Measurements from ENCODE around the gene CORIN. TPM values are rescaled to one million over a fixed set of nuclear protein-coding genes. Genes with fewer than 3 reads are reported as not detected.

CORIN gene
- total and polyA plus RNA-seq, 4 donors: 0.15 to 9.1 (median 1.0) TPM

DNA sequence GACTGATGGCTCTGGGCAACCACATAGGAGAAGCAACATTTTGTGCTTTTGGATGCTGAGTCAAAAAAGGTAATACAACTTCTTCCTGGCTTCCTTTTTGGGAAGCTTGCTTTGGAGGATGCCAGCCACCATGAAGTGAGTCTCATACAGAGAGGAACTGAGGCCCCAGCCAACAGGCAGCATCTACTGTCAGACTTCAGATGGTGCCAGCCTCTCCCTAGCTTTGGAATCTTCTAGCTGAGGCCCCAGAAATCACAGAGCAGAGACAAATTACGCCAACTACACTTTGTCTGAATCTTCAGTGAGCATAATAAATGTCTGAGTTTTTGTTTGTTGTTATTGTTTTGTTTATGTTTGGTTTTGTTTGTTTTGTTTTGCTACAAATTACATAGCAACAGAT is 216.7 kb downstream of the CORIN start:
- WGBS, 2 donors: 58 to 99% methylated on average over 1 of the region's 1 CpG
- Histone ChIP-seq H3K36me3 (ENCODE audit: control insufficient read depth in 4 of 4, insufficient read depth in 4 of 4, low read length in 4 of 4) (no peaks in the 10 kb centered on the region), H3K9me3 (ENCODE audit: control insufficient read depth in 4 of 4, insufficient read depth in 3 of 4, low read length in 3 of 4) (no peaks in the 10 kb centered on the region), H3K4me1 (ENCODE audit: control insufficient read depth in 5 of 5, insufficient read depth in 5 of 5, low read length in 5 of 5) (no peaks in the 10 kb centered on the region), H3K27me3 (ENCODE audit: control insufficient read depth in 3 of 3, insufficient read depth in 3 of 3, low read length in 2 of 3) (no peaks in the 10 kb centered on the region), H3K4me3 (no peak overlapping the region), H3K27ac (ENCODE audit: low read depth in 1 of 2, low read length in 1 of 2) (no peak overlapping the region), H3K9ac (ENCODE audit: insufficient read depth in 1 of 2, low read length in 2 of 2) (no peak overlapping the region)
- ATAC-seq (ENCODE audit: insufficient read depth, low FRiP score): no peak
- TF ChIP-seq, protein P1, sequence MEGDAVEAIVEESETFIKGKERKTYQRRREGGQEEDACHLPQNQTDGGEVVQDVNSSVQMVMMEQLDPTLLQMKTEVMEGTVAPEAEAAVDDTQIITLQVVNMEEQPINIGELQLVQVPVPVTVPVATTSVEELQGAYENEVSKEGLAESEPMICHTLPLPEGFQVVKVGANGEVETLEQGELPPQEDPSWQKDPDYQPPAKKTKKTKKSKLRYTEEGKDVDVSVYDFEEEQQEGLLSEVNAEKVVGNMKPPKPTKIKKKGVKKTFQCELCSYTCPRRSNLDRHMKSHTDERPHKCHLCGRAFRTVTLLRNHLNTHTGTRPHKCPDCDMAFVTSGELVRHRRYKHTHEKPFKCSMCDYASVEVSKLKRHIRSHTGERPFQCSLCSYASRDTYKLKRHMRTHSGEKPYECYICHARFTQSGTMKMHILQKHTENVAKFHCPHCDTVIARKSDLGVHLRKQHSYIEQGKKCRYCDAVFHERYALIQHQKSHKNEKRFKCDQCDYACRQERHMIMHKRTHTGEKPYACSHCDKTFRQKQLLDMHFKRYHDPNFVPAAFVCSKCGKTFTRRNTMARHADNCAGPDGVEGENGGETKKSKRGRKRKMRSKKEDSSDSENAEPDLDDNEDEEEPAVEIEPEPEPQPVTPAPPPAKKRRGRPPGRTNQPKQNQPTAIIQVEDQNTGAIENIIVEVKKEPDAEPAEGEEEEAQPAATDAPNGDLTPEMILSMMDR (IDR thresholded peaks at IDR 0.05; ENCODE audit: control extremely low read depth, extremely low read depth): no peak
- no peak for DNase-seq

- TF ChIP-seq, protein P1 (IDR thresholded peaks at IDR 0.05; ENCODE audit: control extremely low read depth, extremely low read depth): no peak
- no peak overlapping the region for H3K4me3 ChIP-seq
- DNase-seq (peak in 2 of 3 donors; percentile 25 to 43), ATAC-seq (ENCODE audit: insufficient read depth, low FRiP score) (no peak)
- H3K4me1 ChIP-seq (ENCODE audit: control insufficient read depth in 5 of 5, insufficient read depth in 5 of 5, low read length in 5 of 5): no peaks in the 10 kb centered on the region
- no peak overlapping the region for H3K9ac ChIP-seq (ENCODE audit: insufficient read depth in 1 of 2, low read length in 2 of 2)
- no peaks in the 10 kb centered on the region for H3K9me3 ChIP-seq (ENCODE audit: control insufficient read depth in 4 of 4, insufficient read depth in 3 of 4, low read length in 3 of 4)
- WGBS, 2 donors: 85 to 90% methylated on average over 2 of the region's 2 CpGs
- H3K27me3 ChIP-seq (ENCODE audit: control insufficient read depth in 3 of 3, insufficient read depth in 3 of 3, low read length in 2 of 3): no peaks in the 10 kb centered on the region
- no peaks in the 10 kb centered on the region for H3K36me3 ChIP-seq (ENCODE audit: control insufficient read depth in 4 of 4, insufficient read depth in 4 of 4, low read length in 4 of 4)
- no peak overlapping the region for H3K27ac ChIP-seq (ENCODE audit: low read depth in 1 of 2, low read length in 1 of 2)
Observed at GRCh38 chr4:47619691-47620090, 218.2 kb downstream of the CORIN start.

GRCh38 chr4:47617607-47618006 is 220.3 kb downstream of the CORIN start:
- Histone ChIP-seq H3K9me3 (ENCODE audit: control insufficient read depth in 4 of 4, insufficient read depth in 3 of 4, low read length in 3 of 4) (peaks cover 0 to 2% (median 0%) of the 10 kb centered on the region in 4 donors), H3K4me3 (no peak overlapping the region), H3K27ac (ENCODE audit: low read depth in 1 of 2, low read length in 1 of 2) (no peak overlapping the region), H3K9ac (ENCODE audit: insufficient read depth in 1 of 2, low read length in 2 of 2) (no peak overlapping the region), H3K36me3 (ENCODE audit: control insufficient read depth in 4 of 4, insufficient read depth in 4 of 4, low read length in 4 of 4) (no peaks in the 10 kb centered on the region), H3K27me3 (ENCODE audit: control insufficient read depth in 3 of 3, insufficient read depth in 3 of 3, low read length in 2 of 3) (no peaks in the 10 kb centered on the region), H3K4me1 (ENCODE audit: control insufficient read depth in 5 of 5, insufficient read depth in 5 of 5, low read length in 5 of 5) (no peaks in the 10 kb centered on the region)
- ATAC-seq (ENCODE audit: insufficient read depth, low FRiP score) (no peak), DNase-seq (no peak)
- TF ChIP-seq, protein P1 (IDR thresholded peaks at IDR 0.05; ENCODE audit: control extremely low read depth, extremely low read depth): no peak

GRCh38 chr4:47615385-47615784 is 222.5 kb downstream of the CORIN start:
- WGBS, 2 donors: 86 to 87% methylated on average over 4 of the region's 4 CpGs
- no peak for ATAC-seq (ENCODE audit: insufficient read depth, low FRiP score)

More at GRCh38 chr4:47615385-47615784, 222.5 kb downstream of the CORIN start:
- peaks cover 0 to 2% (median 0%) of the 10 kb centered on the region in 4 donors for H3K9me3 ChIP-seq (ENCODE audit: control insufficient read depth in 4 of 4, insufficient read depth in 3 of 4, low read length in 3 of 4)
- no peak overlapping the region for H3K27ac ChIP-seq (ENCODE audit: low read depth in 1 of 2, low read length in 1 of 2)
- no peaks in the 10 kb centered on the region for H3K36me3 ChIP-seq (ENCODE audit: control insufficient read depth in 4 of 4, insufficient read depth in 4 of 4, low read length in 4 of 4)
- no peaks in the 10 kb centered on the region for H3K4me1 ChIP-seq (ENCODE audit: control insufficient read depth in 5 of 5, insufficient read depth in 5 of 5, low read length in 5 of 5)
- no peak overlapping the region for H3K9ac ChIP-seq (ENCODE audit: insufficient read depth in 1 of 2, low read length in 2 of 2)
- TF ChIP-seq, protein P1 (IDR thresholded peaks at IDR 0.05; ENCODE audit: control extremely low read depth, extremely low read depth): no peak
- no peak for DNase-seq
- H3K4me3 ChIP-seq: no peak overlapping the region
- no peaks in the 10 kb centered on the region for H3K27me3 ChIP-seq (ENCODE audit: control insufficient read depth in 3 of 3, insufficient read depth in 3 of 3, low read length in 2 of 3)

All from lung (tissue), 12 donors.